Keratinocyte (primary cell): ENCODE results near the gene GLI3. TPM values are rescaled to one million over a fixed set of nuclear protein-coding genes. Genes with fewer than 3 reads are reported as not detected.

Source experiments
- DNase-seq: peaks from one replicate; pipeline ENCODE4 v3.0.0-alpha.2; 2011; ENCODE audit warnings: low read depth, missing footprints, low spot score
- FAIRE-seq: peaks from 2 replicates; lab custom pipeline; 2011; peaks lifted over from hg19 to GRCh38; lab: Jason Lieb, UNC
- H2AFZ ChIP-seq: 2 replicates; pipeline ENCODE4 v1.6.0; 2012; ENCODE audit warnings: low read length, control low read depth, inconsistent platforms; ENCODE audit not compliant: control insufficient read depth
- H3K27ac ChIP-seq: 2 replicates; pipeline ENCODE4 v1.5.1; 2011; ENCODE audit warnings: low read length; ENCODE audit not compliant: control insufficient read depth, insufficient read depth
- H3K27me3 ChIP-seq: 3 replicates; pipeline ENCODE4 v1.6.0; 2011; ENCODE audit warnings: low read length; ENCODE audit not compliant: control insufficient read depth, insufficient read depth; ENCODE audit errors: extremely low read depth
- H3K36me3 ChIP-seq, 2 experiments: 2 replicates in 1 of 2; 3 replicates in 1 of 2; pipeline ENCODE4 v1.5.1; 2011; ENCODE audit warnings: low read length in 2 of 2, mild to moderate bottlenecking in 1 of 2; ENCODE audit not compliant: control insufficient read depth in 2 of 2, insufficient read depth in 2 of 2; ENCODE audit errors: extremely low read depth in 1 of 2
- H3K4me1 ChIP-seq: 3 replicates; pipeline ENCODE4 v1.5.1; 2011; ENCODE audit warnings: low read length; ENCODE audit not compliant: control insufficient read depth, insufficient read depth; ENCODE audit errors: extremely low read depth
- H3K4me2 ChIP-seq: 3 replicates; pipeline ENCODE4 v1.6.0; 2011; ENCODE audit warnings: low read depth, low read length; ENCODE audit not compliant: control insufficient read depth, insufficient read depth; ENCODE audit errors: extremely low read depth
- H3K4me3 ChIP-seq, 3 experiments: fragments of 200-600 bp in 1 of 3; sonication (generic) in 1 of 3; 2 replicates in 2 of 3; 3 replicates in 1 of 3; pipeline ENCODE4 v1.5.1; 2011 to 2016; ENCODE audit warnings: low read length in 3 of 3, mild to moderate bottlenecking in 3 of 3, control low read depth in 2 of 3, inconsistent platforms in 1 of 3, low read depth in 1 of 3, mixed read lengths in 1 of 3, mixed run types in 1 of 3, moderate library complexity in 1 of 3; ENCODE audit not compliant: control insufficient read depth in 2 of 3, insufficient read depth in 2 of 3; ENCODE audit errors: extremely low read depth in 1 of 3
- H3K79me2 ChIP-seq: 2 replicates; pipeline ENCODE4 v1.6.0; 2012; ENCODE audit warnings: low read length; ENCODE audit not compliant: control insufficient read depth, insufficient read depth
- H3K9ac ChIP-seq: 3 replicates; pipeline ENCODE4 v1.6.0; 2011; ENCODE audit warnings: low read length; ENCODE audit not compliant: control insufficient read depth, insufficient read depth; ENCODE audit errors: extremely low read depth
- H3K9me1 ChIP-seq: 3 replicates; pipeline ENCODE4 v1.6.0; 2011; ENCODE audit warnings: low read length; ENCODE audit not compliant: control insufficient read depth, insufficient read depth; ENCODE audit errors: extremely low read depth
- H3K9me3 ChIP-seq: 2 replicates; pipeline ENCODE4 v1.5.1; 2012; ENCODE audit warnings: low read depth, low read length; ENCODE audit not compliant: control insufficient read depth
- H4K20me1 ChIP-seq: 3 replicates; pipeline ENCODE4 v1.6.0; 2011; ENCODE audit warnings: low read length; ENCODE audit not compliant: control insufficient read depth, insufficient read depth; ENCODE audit errors: extremely low read depth
- EZH2 ChIP-seq: IDR thresholded peaks from one replicate; pipeline ENCODE4 v1.6.1; 2012; ENCODE audit warnings: inconsistent platforms, mild to moderate bottlenecking, low read length, moderate library complexity
- dilution Hi-C: fragments of 300-500 bp; cut with MboI; formaldehyde crosslinking; loops from one replicate; pipeline ENCODE4 v1.7.0; 2020; ENCODE audit warnings: low sequenced_read_pairs; ENCODE audit not compliant: extremely low pct_ligation_motif_present
- polyA plus RNA-seq, 5 experiments: library from polyadenylated mRNA; depleted of rRNA in 3 of 5; stranded (reverse) in 3 of 5; stranded (forward) in 1 of 5; unstranded in 1 of 5; fragments of >200 nt; gene quantifications; 1 replicate in 1 of 5; 2 replicates in 3 of 5; 3 replicates in 1 of 5; pipeline versions ENCODE4 v1.2.1 to v1.2.3, GENCODE V29; 2011 to 2012; ENCODE audit warnings: missing spikeins in 2 of 5, low read depth in 1 of 5, low replicate concordance in 1 of 5
- TF ChIP-seq, protein P1 (sequence below), 3 experiments: IDR thresholded peaks in 1 of 3; conservative IDR thresholded peaks in 1 of 3; optimal IDR thresholded peaks in 1 of 3; 2 replicates in 2 of 3; 3 replicates in 1 of 3; pipeline versions ENCODE3 to v1.5.1; 2011; ENCODE audit warnings: low read length in 3 of 3, mild to moderate bottlenecking in 3 of 3, moderate library complexity in 2 of 3, control low read depth in 1 of 3, inconsistent platforms in 1 of 3; ENCODE audit not compliant: insufficient read depth in 2 of 3; ENCODE audit errors: extremely low read depth in 1 of 3

Gene GLI3
- polyA plus RNA-seq, 1 donor (not counting 4 experiments of a cell fraction or from before 2014, with no cell fraction given): 3.6 TPM

GRCh38 chr7:41995632-41996271, 241.3 kb downstream of the GLI3 start:
- Histone ChIP-seq H3K27ac (no peak overlapping the region), H3K79me2 (no peaks in the 10 kb centered on the region), H3K9ac (no peak overlapping the region), H3K9me3 (no peaks in the 10 kb centered on the region), H3K4me1 (peaks cover 46% of the 10 kb centered on the region), H3K9me1 (no peaks in the 10 kb centered on the region), H2AFZ (no peak overlapping the region), H3K27me3 (no peaks in the 10 kb centered on the region), H3K4me2 (peak overlapping the region; percentile 68), H4K20me1 (no peaks in the 10 kb centered on the region), H3K36me3 (no peaks in the 10 kb centered on the region), H3K4me3 (no peak overlapping the region)
- dilution Hi-C loops: no loop called here
- FAIRE-seq: peak; percentile 43
- DNase-seq: no peak
- TF ChIP-seq, protein P1, sequence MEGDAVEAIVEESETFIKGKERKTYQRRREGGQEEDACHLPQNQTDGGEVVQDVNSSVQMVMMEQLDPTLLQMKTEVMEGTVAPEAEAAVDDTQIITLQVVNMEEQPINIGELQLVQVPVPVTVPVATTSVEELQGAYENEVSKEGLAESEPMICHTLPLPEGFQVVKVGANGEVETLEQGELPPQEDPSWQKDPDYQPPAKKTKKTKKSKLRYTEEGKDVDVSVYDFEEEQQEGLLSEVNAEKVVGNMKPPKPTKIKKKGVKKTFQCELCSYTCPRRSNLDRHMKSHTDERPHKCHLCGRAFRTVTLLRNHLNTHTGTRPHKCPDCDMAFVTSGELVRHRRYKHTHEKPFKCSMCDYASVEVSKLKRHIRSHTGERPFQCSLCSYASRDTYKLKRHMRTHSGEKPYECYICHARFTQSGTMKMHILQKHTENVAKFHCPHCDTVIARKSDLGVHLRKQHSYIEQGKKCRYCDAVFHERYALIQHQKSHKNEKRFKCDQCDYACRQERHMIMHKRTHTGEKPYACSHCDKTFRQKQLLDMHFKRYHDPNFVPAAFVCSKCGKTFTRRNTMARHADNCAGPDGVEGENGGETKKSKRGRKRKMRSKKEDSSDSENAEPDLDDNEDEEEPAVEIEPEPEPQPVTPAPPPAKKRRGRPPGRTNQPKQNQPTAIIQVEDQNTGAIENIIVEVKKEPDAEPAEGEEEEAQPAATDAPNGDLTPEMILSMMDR (optimal IDR thresholded peaks at IDR 0.05 in 1 of 3, IDR thresholded peaks at IDR 0.05 in 1 of 3, conservative IDR thresholded peaks at IDR 0.05 in 1 of 3; ENCODE audit: extremely low read depth in 1 of 3, insufficient read depth in 2 of 3, low read length in 3 of 3): no peak
- TF ChIP-seq EZH2: no peak

DNA sequence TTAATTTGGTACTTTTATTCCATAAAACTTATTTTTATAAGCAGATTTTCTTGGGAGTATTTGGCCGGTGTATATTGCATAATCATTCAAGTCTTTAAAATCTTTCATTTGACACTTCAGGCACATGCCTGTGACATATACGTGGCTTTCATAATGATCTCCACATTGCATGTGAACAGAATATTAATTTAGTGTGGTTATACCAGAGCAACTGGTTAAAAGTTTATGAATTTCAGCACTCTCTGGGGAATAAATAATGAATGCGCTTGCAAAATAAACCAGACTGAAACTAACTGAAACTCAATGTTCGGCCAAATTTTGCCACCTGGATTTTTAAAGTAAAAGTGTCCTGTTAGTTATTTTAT, 242.3 kb downstream of the GLI3 start:
- FAIRE-seq (no peak), DNase-seq (no peak)
- H3K27ac ChIP-seq: no peak overlapping the region
- no peak overlapping the region for H3K9ac ChIP-seq
- H3K9me3 ChIP-seq: no peaks in the 10 kb centered on the region
- no peak overlapping the region for H2AFZ ChIP-seq
- H4K20me1 ChIP-seq: no peaks in the 10 kb centered on the region
- H3K4me1 ChIP-seq: peaks cover 53% of the 10 kb centered on the region
- no peaks in the 10 kb centered on the region for H3K79me2 ChIP-seq
- no peaks in the 10 kb centered on the region for H3K9me1 ChIP-seq
- dilution Hi-C loops: no loop called here
- no peak overlapping the region for H3K4me3 ChIP-seq
- TF ChIP-seq, protein P1 (optimal IDR thresholded peaks at IDR 0.05 in 1 of 3, IDR thresholded peaks at IDR 0.05 in 1 of 3, conservative IDR thresholded peaks at IDR 0.05 in 1 of 3; ENCODE audit: extremely low read depth in 1 of 3, insufficient read depth in 2 of 3, low read length in 3 of 3): no peak
- TF ChIP-seq EZH2: no peak
- H3K36me3 ChIP-seq: no peaks in the 10 kb centered on the region
- H3K27me3 ChIP-seq: no peaks in the 10 kb centered on the region
- no peak overlapping the region for H3K4me2 ChIP-seq
